Gastrocnemius medialis (tissue), 4 donors: ENCODE results near the gene RASA3. TPM values are rescaled to one million over a fixed set of nuclear protein-coding genes. Genes with fewer than 3 reads are reported as not detected.

Experiments used
- ATAC-seq, 2 donors: fragments of 150-250 bp; one replicate each; pipeline ENCODE4 v1.9.1; 2016
- DNase-seq, 2 donors: peaks; one replicate each; pipeline ENCODE4 v3.0.0-alpha.2; 2019
- H3K27ac ChIP-seq, 4 donors: fragments of 200-600 bp; sonication (generic); 1 replicate in 1 of 4; 2 replicates in 3 of 4; pipeline ENCODE4 v1.5.1; 2016 to 2018; ENCODE audit warnings: mild to moderate bottlenecking in 2 of 4, moderate library complexity in 1 of 4
- H3K27me3 ChIP-seq, 3 donors: fragments of 200-600 bp; sonication (generic) in 2 of 3; 1 replicate in 1 of 3; 2 replicates in 2 of 3; pipeline versions ENCODE4 v1.5.1 to v1.6.0; 2016 to 2019; ENCODE audit warnings: mild to moderate bottlenecking in 1 of 3, moderate library complexity in 1 of 3
- H3K36me3 ChIP-seq, 2 donors: fragments of 200-600 bp; sonication (generic) in 1 of 2; one replicate each; pipeline ENCODE4 v1.5.1; 2017 to 2018
- H3K4me1 ChIP-seq, 2 donors: fragments of 200-600 bp; sonication (generic) in 1 of 2; one replicate each; pipeline ENCODE4 v1.5.1; 2016 to 2017; ENCODE audit warnings: mild to moderate bottlenecking in 2 of 2
- H3K4me3 ChIP-seq, 4 donors: fragments of 200-600 bp; sonication (generic) in 3 of 4; 1 replicate in 1 of 4; 2 replicates in 3 of 4; pipeline ENCODE4 v1.5.1; 2016 to 2019; ENCODE audit warnings: mild to moderate bottlenecking in 2 of 4
- H3K9me3 ChIP-seq, 3 donors: fragments of 200-600 bp; sonication (generic) in 2 of 3; 1 replicate in 1 of 3; 2 replicates in 2 of 3; pipeline ENCODE4 v1.5.1; 2016 to 2019
- POLR2A ChIP-seq, 2 donors: fragments of 450-650 bp; IDR thresholded peaks; one replicate each; pipeline ENCODE4 v1.6.1; 2017; ENCODE audit warnings: antibody characterized with exemption in 2 of 2, mild to moderate bottlenecking in 2 of 2, moderate library complexity in 2 of 2
- in situ Hi-C, 4 donors: fragments of 200-750 bp; cut with MboI; loops; one replicate each; pipeline versions ENCODE4 v1.15.0 to v1.8.0; 2017; ENCODE audit warnings: low sequenced_read_pairs in 4 of 4
- intact Hi-C: fragments of 100-400 bp; cut with DNase I; formaldehyde crosslinking; loops from one replicate; pipeline ENCODE4 v1.15.1; 2023; ENCODE audit warnings: low total_unique reads
- total RNA-seq, 4 donors: library from RNA; depleted of rRNA; stranded (reverse); fragments of >200 nt; gene quantifications; one replicate each; pipeline versions ENCODE4 v1.1.0 to v1.2.3, GENCODE V29; 2016
- TF ChIP-seq, protein P1 (sequence below), 5 experiments: fragments of 450-650 bp in 3 of 5; fragments of 200-600 bp in 2 of 5; sonication (generic) in 2 of 5; IDR thresholded peaks in 4 of 5; conservative IDR thresholded peaks in 1 of 5; 1 replicate in 4 of 5; 2 replicates in 1 of 5; pipeline ENCODE4 v1.5.1; 2016 to 2019; ENCODE audit warnings: antibody characterized with exemption in 5 of 5, mild to moderate bottlenecking in 3 of 5, moderate library complexity in 3 of 5

Gene RASA3
- total RNA-seq, 4 donors from 2014 or later = 3.4 to 22.2 (median 10.8) TPM

DNA sequence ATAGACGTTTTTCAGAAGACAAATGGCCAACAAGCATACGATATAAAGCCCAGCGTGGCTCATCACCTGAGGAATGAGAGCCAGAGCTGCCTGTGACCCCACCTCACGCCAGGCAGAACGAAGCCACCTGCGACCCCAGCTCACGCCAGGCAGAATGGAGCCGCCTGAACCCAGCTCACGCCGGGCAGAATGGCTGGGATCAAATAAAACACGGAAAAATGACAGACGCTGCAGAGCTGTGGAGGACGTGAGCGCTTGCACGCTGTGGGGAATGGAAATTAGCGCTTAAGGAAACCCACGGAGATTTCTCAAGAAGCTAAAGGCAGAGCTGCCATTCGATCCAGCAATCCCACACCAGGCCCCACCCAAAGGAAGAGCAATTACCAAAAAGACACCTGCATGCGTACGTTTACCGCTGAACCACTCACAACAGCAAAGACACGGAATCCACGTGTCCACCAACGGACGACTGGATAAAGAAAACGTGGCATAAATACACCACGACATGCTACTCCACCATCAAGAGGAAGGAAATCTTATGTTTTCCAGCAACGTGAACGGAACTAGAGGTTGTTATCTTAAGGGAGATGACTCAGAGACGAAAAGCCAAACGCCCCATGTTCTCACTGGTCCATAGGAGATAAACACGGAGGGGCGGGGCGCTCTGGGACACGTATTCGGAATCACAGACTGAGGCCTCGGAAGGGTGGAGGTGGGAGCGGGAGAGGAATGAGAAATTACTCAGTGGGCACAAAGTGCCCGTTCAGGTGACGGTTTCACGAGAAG is 127.8 kb downstream of the RASA3 start:
- Histone ChIP-seq H3K27me3 (no peaks in the 10 kb centered on the region), H3K4me3 (no peak overlapping the region), H3K9me3 (no peaks in the 10 kb centered on the region), H3K27ac (no peak overlapping the region), H3K36me3 (peaks cover 0 to 9% of the 10 kb centered on the region in 2 donors), H3K4me1 (no peaks in the 10 kb centered on the region)
- in situ Hi-C loops (no loop called here), intact Hi-C loops (no loop called here)
- peak; percentile 4 to 9 for DNase-seq
- no peak for ATAC-seq
- TF ChIP-seq POLR2A (IDR thresholded peaks at IDR 0.05) = no peak
- TF ChIP-seq, protein P1, sequence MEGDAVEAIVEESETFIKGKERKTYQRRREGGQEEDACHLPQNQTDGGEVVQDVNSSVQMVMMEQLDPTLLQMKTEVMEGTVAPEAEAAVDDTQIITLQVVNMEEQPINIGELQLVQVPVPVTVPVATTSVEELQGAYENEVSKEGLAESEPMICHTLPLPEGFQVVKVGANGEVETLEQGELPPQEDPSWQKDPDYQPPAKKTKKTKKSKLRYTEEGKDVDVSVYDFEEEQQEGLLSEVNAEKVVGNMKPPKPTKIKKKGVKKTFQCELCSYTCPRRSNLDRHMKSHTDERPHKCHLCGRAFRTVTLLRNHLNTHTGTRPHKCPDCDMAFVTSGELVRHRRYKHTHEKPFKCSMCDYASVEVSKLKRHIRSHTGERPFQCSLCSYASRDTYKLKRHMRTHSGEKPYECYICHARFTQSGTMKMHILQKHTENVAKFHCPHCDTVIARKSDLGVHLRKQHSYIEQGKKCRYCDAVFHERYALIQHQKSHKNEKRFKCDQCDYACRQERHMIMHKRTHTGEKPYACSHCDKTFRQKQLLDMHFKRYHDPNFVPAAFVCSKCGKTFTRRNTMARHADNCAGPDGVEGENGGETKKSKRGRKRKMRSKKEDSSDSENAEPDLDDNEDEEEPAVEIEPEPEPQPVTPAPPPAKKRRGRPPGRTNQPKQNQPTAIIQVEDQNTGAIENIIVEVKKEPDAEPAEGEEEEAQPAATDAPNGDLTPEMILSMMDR (IDR thresholded peaks at IDR 0.05 in 4 of 5, conservative IDR thresholded peaks at IDR 0.05 in 1 of 5) = no peak

DNA sequence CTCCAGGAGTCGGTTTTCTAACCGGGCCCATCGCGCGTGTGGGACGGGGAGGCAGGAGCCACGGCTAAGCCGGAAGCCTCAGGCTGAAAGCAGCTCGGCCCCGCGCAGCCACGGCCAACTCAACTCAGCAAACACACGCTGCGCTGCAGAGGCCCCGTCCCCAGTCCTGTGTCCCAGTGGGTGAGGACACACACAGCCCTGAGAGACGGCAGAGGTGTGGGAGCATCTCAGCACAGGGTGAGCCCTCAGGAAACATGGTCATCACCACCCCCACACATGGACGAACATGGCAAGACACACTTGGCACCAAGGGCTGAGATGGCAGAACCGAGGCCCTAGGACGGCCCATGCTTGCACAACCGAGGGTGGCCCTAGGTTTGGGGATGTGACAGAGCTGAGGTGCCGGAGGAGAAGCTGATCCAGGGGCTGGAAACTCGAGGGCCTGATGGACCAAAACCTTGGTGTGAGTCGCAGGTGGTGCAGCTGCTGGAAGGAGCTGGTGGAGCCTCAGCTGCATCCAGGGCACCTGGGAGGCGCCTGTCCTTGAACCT is 129.6 kb downstream of the RASA3 start:
- in situ Hi-C loops = no loop called here
- H3K9me3 ChIP-seq = no peaks in the 10 kb centered on the region
- H3K4me1 ChIP-seq = peaks cover 0 to 4% of the 10 kb centered on the region in 2 donors
- DNase-seq = no peak
- H3K27me3 ChIP-seq = no peaks in the 10 kb centered on the region
- intact Hi-C loops = no loop called here
- peaks cover 0 to 3% of the 10 kb centered on the region in 2 donors for H3K36me3 ChIP-seq
- TF ChIP-seq, protein P1 (IDR thresholded peaks at IDR 0.05 in 4 of 5, conservative IDR thresholded peaks at IDR 0.05 in 1 of 5) = no peak
- TF ChIP-seq POLR2A (IDR thresholded peaks at IDR 0.05) = no peak
- no peak overlapping the region for H3K4me3 ChIP-seq
- ATAC-seq = no peak
- no peak overlapping the region for H3K27ac ChIP-seq

GRCh38 chr13:114002009-114002544 is 130.3 kb downstream of the RASA3 start:
- Histone ChIP-seq H3K4me3 (no peak overlapping the region), H3K4me1 (peaks cover 0 to 4% of the 10 kb centered on the region in 2 donors), H3K27me3 (no peaks in the 10 kb centered on the region), H3K9me3 (no peaks in the 10 kb centered on the region), H3K27ac (no peak overlapping the region), H3K36me3 (peaks cover 0 to 3% of the 10 kb centered on the region in 2 donors)
- DNase-seq = no peak
- in situ Hi-C loops (no loop called here), intact Hi-C loops (no loop called here)
- ATAC-seq = no peak
- TF ChIP-seq, protein P1 (IDR thresholded peaks at IDR 0.05 in 4 of 5, conservative IDR thresholded peaks at IDR 0.05 in 1 of 5) = no peak
- no peak for TF ChIP-seq POLR2A (IDR thresholded peaks at IDR 0.05)

DNA sequence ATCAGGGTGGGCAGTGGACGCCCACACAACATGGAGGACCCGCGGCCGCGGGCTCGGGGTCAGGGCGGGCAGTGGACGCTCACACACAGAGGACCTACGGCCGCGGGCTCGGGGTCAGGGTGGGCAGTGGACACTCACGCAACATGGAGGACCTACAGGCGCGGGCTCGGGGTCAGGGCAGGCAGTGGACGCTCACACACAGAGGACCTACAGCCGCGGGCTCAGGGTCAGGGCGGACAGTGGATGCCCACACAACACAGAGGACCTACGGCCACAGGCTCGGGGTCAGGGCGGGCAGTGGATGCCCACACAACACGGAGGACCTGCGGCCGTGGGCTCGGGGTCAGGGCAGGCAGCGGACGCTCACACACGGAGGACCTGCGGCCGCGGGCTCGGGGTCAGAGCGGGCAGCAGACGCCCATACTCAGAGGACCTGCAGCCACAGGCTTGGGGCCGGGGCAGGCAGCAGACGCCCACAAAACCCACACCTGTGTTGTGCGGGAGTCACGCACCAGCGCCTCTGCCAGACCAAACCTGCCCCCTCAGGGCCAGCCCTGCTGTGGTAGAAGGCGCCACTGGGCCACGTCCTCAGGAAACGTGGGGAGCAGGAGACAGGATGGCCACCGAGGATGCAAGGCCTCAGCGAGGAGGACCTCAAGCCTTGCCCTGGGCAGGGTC is 131.0 kb downstream of the RASA3 start:
- DNase-seq (no peak), ATAC-seq (no peak)
- TF ChIP-seq, protein P1 (IDR thresholded peaks at IDR 0.05 in 4 of 5, conservative IDR thresholded peaks at IDR 0.05 in 1 of 5) = no peak
- no peak for TF ChIP-seq POLR2A (IDR thresholded peaks at IDR 0.05)
- Histone ChIP-seq H3K36me3 (peaks cover 0 to 3% of the 10 kb centered on the region in 2 donors), H3K4me1 (peaks cover 0 to 4% of the 10 kb centered on the region in 2 donors), H3K4me3 (no peak overlapping the region), H3K27me3 (no peaks in the 10 kb centered on the region), H3K9me3 (no peaks in the 10 kb centered on the region), H3K27ac (no peak overlapping the region)
- intact Hi-C loops = no loop called here
- in situ Hi-C loops = no loop called here
